Stimulated activated CD8-positive, alpha-beta memory T cell treated with anti-CD3 and anti-CD28 coated beads, Interleukin-2, amount 100 ng/mL, for 48 hours (primary cell): ENCODE measurements around the gene ANKRD33B.
"Not testable (repeated sequence)": the region's sequence is repeated elsewhere in the genome, so short reads cannot be mapped to it uniquely, and the experiment has no call there.

Experiments
- DNase-seq, 2 donors: peaks; one replicate each; pipeline ENCODE4 v3.0.0-alpha.2; 2020; ENCODE audit warnings: low read depth in 2 of 2

Gene ANKRD33B

GRCh38 chr5:10655972-10656830 is 92.3 kb downstream of the ANKRD33B start:
- DNase-seq = no peak

- DNase-seq = no peak
Observed at GRCh38 chr5:10658265-10658664, 94.4 kb downstream of the ANKRD33B start.

- DNase-seq = no peak
Observed at GRCh38 chr5:10660135-10660534, 96.3 kb downstream of the ANKRD33B start.

DNA sequence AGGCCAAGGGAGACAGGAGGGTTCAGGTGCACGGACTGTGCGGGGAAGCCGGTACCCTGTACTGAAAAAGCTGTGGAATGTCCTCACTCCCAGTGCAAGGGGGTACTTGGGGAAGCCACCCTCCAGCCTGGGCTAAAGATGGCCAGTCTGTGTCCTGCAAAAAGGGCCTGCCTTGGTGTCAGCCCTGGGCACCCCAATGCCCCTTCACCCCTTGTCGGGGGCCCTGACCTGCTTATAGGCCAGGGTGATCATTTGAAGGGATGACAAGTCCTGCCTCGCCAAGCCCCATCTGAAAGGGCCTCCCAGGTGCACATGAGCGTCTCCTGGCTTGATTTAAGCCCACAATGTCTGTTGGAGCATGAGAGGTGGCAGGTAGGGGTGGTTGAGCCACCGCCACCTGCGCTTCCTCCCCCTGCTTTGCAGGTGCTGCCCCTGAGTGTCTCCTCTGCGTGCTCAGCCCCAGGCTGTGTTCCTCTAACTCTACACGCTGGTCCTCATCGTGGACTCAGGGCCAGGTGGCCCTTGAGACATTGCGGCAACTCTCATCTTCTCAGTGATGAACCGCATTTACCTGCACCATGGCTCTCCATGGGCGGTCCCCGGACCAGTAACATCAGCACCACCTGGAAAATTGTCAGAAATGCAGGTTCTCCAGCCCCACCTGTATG is 97.0 kb downstream of the ANKRD33B start:
- no peak for DNase-seq

- DNase-seq = no peak
Observed at GRCh38 chr5:10661401-10661800, 97.5 kb downstream of the ANKRD33B start.

GRCh38 chr5:10662083-10662482 is 98.2 kb downstream of the ANKRD33B start:
- no peak for DNase-seq

- no peak for DNase-seq
Observed at GRCh38 chr5:10662661-10663488, 99.0 kb downstream of the ANKRD33B start.

DNA sequence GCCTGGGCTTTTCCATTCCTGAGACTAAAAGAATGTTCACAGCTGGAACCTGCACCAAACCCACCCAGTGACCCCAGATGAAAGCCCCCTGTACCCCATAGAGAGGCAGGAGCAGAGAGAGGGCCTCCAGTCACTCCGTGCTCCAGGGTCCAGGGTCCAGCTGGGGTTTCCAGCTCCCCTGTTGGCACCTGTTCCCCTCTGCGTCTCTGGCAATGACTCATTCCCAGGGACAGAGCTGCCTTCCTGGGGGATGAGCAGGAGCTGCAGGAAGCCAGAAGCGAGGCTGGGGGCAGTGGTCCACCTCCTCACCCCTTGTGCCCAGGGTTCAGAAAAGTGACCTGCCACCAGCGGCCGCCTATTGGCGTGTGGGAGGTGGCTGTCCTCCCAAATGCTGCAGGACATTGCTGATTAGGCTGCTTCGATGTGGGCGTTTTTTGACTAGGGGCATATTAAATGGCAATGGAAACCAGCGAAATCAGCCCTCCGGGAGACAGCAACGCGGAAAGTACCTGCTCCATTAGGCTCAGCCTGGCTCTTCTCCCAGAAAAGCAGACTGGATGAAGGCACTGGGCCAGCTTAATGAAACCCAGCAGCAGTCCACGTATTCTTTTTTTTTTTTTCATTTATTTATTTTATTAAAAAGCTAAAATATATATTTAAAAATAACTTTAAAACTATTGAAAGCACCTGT is 99.8 kb downstream of the ANKRD33B start:
- DNase-seq = no peak

DNA sequence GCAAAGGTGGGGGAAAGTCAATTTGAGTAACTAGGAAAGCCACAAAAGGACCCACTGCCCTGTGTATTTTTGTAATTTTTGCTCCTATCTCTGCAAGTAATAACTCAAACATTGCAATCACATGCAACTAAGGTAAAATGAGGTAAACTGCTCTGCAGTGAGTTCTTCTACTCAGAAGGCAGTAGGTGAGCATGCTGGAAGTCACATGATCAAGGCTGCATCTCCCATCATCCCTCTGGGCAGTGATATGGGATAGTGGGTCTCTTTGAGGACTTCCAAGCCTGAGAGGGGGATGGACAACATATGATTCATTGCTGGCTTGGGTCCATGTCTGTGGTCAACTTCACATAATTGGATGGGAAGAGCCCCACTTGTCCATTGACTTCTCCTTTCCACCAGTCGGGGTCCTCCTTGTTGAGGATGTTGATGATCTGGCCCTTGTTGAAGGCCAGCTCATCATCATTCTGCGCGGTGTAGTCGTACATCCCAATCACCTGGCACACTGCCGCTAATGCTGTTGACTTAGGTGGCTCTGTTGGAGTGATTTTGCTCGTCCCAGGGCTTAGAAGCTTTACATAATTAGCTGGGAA is 100.4 kb downstream of the ANKRD33B start:
- not testable (repeated sequence) for DNase-seq

GRCh38 chr5:10665799-10666198 is 101.9 kb downstream of the ANKRD33B start:
- DNase-seq = no peak

DNA sequence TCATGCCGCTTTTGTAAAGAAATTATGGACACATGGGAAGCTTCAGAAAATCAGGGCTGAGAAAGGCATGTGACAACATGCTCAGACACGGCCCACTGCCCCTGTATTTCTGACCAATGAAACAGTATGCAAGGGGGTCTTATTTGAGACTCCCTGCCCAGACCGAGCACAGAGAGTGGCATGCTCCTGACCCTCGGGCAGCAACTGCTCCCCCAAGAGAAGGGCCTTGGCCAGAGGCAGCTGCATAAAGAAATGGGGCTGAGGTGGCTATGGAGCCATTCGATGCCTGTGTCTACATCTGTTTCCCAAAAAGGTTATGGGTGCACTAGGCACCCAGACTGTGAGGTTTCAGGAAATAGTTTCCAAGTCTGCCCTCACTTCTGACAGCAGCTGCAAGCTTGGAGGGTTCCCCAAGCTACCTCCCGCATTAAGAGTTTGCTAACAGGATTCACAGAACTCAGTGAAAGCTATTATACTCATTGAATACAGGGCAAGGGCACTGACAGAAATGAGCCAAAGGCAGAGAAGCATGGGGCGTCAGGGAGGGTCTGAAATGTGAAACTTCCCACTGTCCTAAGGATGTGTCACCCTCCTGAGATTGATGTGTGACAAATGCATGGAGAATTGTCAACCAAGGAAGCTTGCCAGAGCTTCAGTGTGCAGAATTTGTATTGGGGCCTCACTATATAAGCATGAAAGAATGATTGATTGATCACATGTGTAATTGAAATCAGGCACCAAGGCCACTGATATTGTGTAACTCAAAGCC is 102.8 kb downstream of the ANKRD33B start:
- no peak for DNase-seq

DNA sequence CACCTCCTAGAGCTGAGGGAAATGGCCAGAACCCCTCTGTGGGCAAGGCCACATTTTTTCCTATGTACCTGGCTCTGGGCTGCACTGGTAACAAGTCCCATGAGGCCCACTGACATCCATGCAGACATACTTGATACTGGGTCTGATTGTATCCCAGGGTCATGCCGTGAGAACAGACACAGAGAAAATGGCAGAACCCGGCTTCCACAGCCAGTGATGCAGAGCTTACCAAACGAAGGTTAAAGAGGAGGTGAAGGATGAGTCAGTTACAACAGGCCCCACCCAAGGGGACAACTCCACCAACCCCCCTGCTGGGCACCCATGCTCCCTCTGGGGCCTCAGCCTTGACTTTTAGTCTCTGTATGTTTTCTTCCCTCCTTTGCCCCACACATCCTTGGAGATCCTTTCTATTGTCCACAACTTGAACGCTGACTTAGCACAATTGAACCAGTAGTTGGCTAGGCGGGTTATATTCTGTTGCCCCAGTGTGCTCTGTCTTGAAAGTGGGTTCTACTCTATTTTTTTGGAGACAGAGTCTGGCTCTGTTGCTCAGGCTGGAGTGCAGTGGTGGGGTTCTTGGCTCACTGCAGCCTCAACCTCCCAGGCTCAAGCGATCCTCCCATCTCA is 103.7 kb downstream of the ANKRD33B start:
- no peak for DNase-seq

DNA sequence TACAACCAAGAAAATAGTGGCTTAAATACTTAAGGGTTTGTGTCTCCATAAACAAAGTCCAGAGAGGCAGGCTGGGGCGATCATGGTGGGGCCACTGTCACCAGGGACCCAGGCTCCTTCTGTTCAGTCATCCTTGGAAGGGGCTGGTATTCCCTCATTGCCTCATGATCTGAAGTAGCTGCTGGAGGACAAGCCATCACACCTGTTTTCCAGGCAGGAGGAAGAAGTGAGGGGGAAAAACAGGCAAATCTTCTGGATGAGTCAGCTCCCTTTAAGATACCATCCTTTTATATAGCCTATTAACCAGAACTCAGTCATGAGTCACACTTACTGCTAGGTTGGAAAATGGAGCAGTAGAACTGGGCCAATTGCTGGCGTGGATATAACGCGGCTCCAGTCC is 104.8 kb downstream of the ANKRD33B start:
- no peak for DNase-seq

DNA sequence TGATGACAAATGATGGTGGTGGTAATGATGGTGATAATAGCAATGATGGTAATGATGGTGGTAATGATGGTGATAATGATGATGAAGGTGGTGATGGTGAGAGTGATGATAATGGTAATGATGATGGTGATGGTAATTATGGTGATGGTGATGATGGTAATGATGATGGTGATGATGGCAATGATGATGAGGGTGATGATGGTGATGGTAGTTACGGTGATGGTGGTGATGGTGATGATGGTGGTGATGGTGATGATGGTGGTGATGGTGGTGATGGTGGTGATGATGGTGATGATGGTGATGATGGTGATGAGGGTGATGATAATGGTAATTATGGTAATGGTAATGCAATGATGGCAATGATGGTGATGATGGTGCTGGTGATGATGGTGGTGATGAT is 106.1 kb downstream of the ANKRD33B start:
- DNase-seq = no peak

- DNase-seq = no peak
Observed at GRCh38 chr5:10671041-10672008, 107.5 kb downstream of the ANKRD33B start.

GRCh38 chr5:10672146-10673016 is 108.5 kb downstream of the ANKRD33B start:
- no peak for DNase-seq

DNA sequence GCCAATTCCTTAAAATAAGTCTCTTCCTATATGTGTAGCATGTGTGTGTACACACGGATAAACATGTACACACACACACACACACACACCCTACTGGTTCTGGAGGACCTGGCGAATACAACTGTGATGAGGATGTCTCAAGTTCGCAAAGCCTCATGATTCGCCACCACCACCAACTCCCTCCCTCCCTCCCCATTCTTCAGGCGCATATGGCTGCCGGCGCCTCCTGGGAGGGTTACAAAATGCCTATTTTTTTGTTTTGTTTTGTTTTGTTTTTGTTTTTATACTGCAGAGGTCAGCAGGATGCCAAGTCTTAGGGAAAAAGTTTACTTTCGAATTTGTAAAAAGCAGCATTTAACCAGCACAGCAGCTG is 109.1 kb downstream of the ANKRD33B start:
- DNase-seq = no peak

GRCh38 chr5:10673407-10673806 is 109.5 kb downstream of the ANKRD33B start:
- DNase-seq = no peak
